ENCODE results near the gene PMEPA1. TPM values are rescaled to one million over a fixed set of nuclear protein-coding genes. Genes with fewer than 3 reads are reported as not detected.

The PMEPA1 gene
- total and polyA plus RNA-seq, 4 donors, result 0.61 to 1.5 (median 1.1) TPM

- no peaks in the 10 kb centered on the region for H3K4me1 ChIP-seq (ENCODE audit: control insufficient read depth in 4 of 4, insufficient read depth in 4 of 4, low read length in 3 of 4)
- no peaks in the 10 kb centered on the region for H3K36me3 ChIP-seq (ENCODE audit: control insufficient read depth in 4 of 4, insufficient read depth in 3 of 4, low read depth in 1 of 4, low read length in 3 of 4)
- H3K4me3 ChIP-seq (ENCODE audit: low read depth in 1 of 3, low read length in 3 of 3), result no peak overlapping the region
- 72% methylated on average over 8 of the region's 8 CpGs for WGBS
- peaks cover 0 to 3% (median 1%) of the 10 kb centered on the region in 4 donors for H3K27me3 ChIP-seq (ENCODE audit: control insufficient read depth in 4 of 4, insufficient read depth in 4 of 4, low read length in 3 of 4)
- TF ChIP-seq TAF1 (conservative IDR thresholded peaks at IDR 0.05), result no peak
- no peak for TF ChIP-seq FOXA1 (IDR thresholded peaks at IDR 0.05)
- TF ChIP-seq ATF3 (IDR thresholded peaks at IDR 0.05), result no peak
- TF ChIP-seq RXRA (IDR thresholded peaks at IDR 0.05), result no peak
- H3K27ac ChIP-seq (ENCODE audit: low read depth in 1 of 2, low read length in 2 of 2), result no peak overlapping the region
- DNase-seq (ENCODE audit: low spot score), result no peak
- H3K9ac ChIP-seq (ENCODE audit: low read depth in 1 of 2, low read length in 2 of 2), result no peak overlapping the region
- H3K9me3 ChIP-seq (ENCODE audit: control insufficient read depth in 4 of 4, low read length in 3 of 4), result no peaks in the 10 kb centered on the region
Measured at GRCh38 chr20:57735831-57736737, 26.3 kb upstream of the PMEPA1 start.

DNA sequence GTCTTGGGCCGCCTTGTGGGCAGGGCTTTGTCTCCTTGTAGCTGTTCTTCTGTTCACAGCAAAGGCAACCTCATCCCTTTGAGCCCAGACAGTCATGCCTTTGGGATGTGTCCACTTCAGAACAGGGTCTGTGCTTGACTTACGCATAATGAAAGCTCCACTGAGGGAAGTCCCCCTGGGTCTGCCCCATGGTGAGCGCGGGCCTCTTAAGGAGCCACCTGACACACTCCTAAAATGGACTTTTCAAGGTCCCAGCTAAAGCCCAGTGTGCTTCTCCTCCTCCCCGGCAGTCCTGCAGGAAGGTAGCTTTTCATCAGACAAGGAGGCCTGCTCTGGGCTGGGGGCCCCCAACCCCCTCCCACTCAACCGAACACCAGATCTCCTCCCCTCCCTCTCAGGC, 24.9 kb upstream of the PMEPA1 start:
- no peaks in the 10 kb centered on the region for H3K9me3 ChIP-seq (ENCODE audit: control insufficient read depth in 4 of 4, low read length in 3 of 4)
- TF ChIP-seq MAX (IDR thresholded peaks at IDR 0.05) (no peak), YY1 (IDR thresholded peaks at IDR 0.05) (no peak), REST (IDR thresholded peaks at IDR 0.05) (no peak), FOXA2 (IDR thresholded peaks at IDR 0.05) (no peak), JUND (IDR thresholded peaks at IDR 0.05) (no peak), TAF1 (conservative IDR thresholded peaks at IDR 0.05) (no peak), HNF4G (IDR thresholded peaks at IDR 0.05) (no peak), ZBTB33 (IDR thresholded peaks at IDR 0.05) (no peak), RAD21 (IDR thresholded peaks at IDR 0.05) (no peak), FOXA1 (IDR thresholded peaks at IDR 0.05) (no peak), RXRA (IDR thresholded peaks at IDR 0.05) (no peak), GABPA (IDR thresholded peaks at IDR 0.05 in 1 of 2, conservative IDR thresholded peaks at IDR 0.05 in 1 of 2) (no peak), SP1 (IDR thresholded peaks at IDR 0.05) (no peak), EGR1 (IDR thresholded peaks at IDR 0.05; ENCODE audit: low read depth in 2 of 2) (no peak), HNF4A (conservative IDR thresholded peaks at IDR 0.05) (no peak), NR2F2 (IDR thresholded peaks at IDR 0.05) (no peak)
- TF ChIP-seq, protein P1, sequence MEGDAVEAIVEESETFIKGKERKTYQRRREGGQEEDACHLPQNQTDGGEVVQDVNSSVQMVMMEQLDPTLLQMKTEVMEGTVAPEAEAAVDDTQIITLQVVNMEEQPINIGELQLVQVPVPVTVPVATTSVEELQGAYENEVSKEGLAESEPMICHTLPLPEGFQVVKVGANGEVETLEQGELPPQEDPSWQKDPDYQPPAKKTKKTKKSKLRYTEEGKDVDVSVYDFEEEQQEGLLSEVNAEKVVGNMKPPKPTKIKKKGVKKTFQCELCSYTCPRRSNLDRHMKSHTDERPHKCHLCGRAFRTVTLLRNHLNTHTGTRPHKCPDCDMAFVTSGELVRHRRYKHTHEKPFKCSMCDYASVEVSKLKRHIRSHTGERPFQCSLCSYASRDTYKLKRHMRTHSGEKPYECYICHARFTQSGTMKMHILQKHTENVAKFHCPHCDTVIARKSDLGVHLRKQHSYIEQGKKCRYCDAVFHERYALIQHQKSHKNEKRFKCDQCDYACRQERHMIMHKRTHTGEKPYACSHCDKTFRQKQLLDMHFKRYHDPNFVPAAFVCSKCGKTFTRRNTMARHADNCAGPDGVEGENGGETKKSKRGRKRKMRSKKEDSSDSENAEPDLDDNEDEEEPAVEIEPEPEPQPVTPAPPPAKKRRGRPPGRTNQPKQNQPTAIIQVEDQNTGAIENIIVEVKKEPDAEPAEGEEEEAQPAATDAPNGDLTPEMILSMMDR (IDR thresholded peaks at IDR 0.05; ENCODE audit: low read depth, low read length, missing input control), result no peak
- WGBS, result 74% methylated on average over 6 of the region's 6 CpGs
- H3K4me3 ChIP-seq (ENCODE audit: low read depth in 1 of 3, low read length in 3 of 3), result no peak overlapping the region
- no peak overlapping the region for H3K9ac ChIP-seq (ENCODE audit: low read depth in 1 of 2, low read length in 2 of 2)
- no peak for DNase-seq (ENCODE audit: low spot score)
- H3K36me3 ChIP-seq (ENCODE audit: control insufficient read depth in 4 of 4, insufficient read depth in 3 of 4, low read depth in 1 of 4, low read length in 3 of 4), result no peaks in the 10 kb centered on the region
- H3K4me1 ChIP-seq (ENCODE audit: control insufficient read depth in 4 of 4, insufficient read depth in 4 of 4, low read length in 3 of 4), result no peaks in the 10 kb centered on the region
- H3K27me3 ChIP-seq (ENCODE audit: control insufficient read depth in 4 of 4, insufficient read depth in 4 of 4, low read length in 3 of 4), result peaks cover 0 to 4% (median 1%) of the 10 kb centered on the region in 4 donors
- H3K27ac ChIP-seq (ENCODE audit: low read depth in 1 of 2, low read length in 2 of 2), result no peak overlapping the region
